MG63 (cell line): ENCODE data around the gene BIRC3. TPM values are rescaled to one million over a fixed set of nuclear protein-coding genes. Genes with fewer than 3 reads are reported as not detected.

Experiments
- DNase-seq: peaks from one replicate; pipeline ENCODE4 v3.0.0-alpha.2; 2020
- H3K27me3 ChIP-seq: fragments of 250-450 bp; sonication (Bioruptor Pico); 2 replicates; pipeline ENCODE4 v1.5.1; 2020; ENCODE audit warnings: mild to moderate bottlenecking, moderate library complexity
- H3K36me3 ChIP-seq: fragments of 250-450 bp; sonication (Bioruptor Pico); 2 replicates; pipeline ENCODE4 v1.5.1; 2020; ENCODE audit warnings: mild to moderate bottlenecking, moderate library complexity
- H3K4me3 ChIP-seq: fragments of 250-450 bp; sonication (Bioruptor Pico); 2 replicates; pipeline ENCODE4 v1.5.1; 2020; ENCODE audit warnings: mild to moderate bottlenecking, moderate library complexity
- H3K9me3 ChIP-seq: fragments of 250-450 bp; sonication (Bioruptor Pico); 2 replicates; pipeline ENCODE4 v1.5.1; 2020; ENCODE audit warnings: mild to moderate bottlenecking, moderate library complexity
- total RNA-seq: library from RNA; depleted of rRNA; stranded (reverse); fragments of >200 nt; shearing (Covaris generic); gene quantifications from 2 replicates; pipeline ENCODE4 v1.2.3, GENCODE V29; 2014; ENCODE audit warnings: low replicate concordance; rRNA removed

Gene BIRC3
- total RNA-seq, 1 experiment from 2014 or later = 0.59 TPM

DNA sequence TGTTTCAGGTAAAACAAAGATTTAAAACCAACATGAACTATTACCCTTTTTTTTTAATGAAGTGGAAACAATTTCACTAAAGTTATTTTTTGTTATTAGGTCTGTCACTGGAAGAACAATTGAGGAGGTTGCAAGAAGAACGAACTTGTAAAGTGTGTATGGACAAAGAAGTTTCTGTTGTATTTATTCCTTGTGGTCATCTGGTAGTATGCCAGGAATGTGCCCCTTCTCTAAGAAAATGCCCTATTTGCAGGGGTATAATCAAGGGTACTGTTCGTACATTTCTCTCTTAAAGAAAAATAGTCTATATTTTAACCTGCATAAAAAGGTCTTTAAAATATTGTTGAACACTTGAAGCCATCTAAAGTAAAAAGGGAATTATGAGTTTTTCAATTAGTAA is 60.6 kb downstream of the BIRC3 start:
- Histone ChIP-seq H3K27me3 (no peaks in the 10 kb centered on the region), H3K36me3 (peaks cover 39% of the 10 kb centered on the region), H3K9me3 (no peaks in the 10 kb centered on the region), H3K4me3 (no peak overlapping the region)
- DNase-seq = no peak

DNA sequence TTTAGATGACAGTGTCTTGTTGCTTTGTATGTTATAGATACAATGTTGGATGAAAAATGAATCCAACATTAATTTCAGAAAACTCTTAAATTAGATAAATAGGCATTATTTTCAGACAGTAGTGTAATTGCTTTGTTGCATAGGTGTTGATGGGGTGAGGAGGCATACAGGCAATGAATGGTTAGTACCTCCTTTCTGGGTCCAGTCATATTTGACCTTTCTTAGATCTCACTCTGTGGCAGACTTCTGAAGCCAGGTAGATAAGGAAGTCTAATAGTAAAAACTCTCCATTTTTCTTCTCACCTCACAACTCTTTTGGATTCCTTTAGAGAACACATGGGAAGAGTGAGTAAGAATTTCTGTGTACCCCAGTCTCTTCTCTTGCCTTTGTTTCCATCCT is 61.5 kb downstream of the BIRC3 start:
- DNase-seq = no peak
- H3K27me3 ChIP-seq = no peaks in the 10 kb centered on the region
- peaks cover 38% of the 10 kb centered on the region for H3K36me3 ChIP-seq
- H3K9me3 ChIP-seq = no peaks in the 10 kb centered on the region
- no peak overlapping the region for H3K4me3 ChIP-seq

DNA sequence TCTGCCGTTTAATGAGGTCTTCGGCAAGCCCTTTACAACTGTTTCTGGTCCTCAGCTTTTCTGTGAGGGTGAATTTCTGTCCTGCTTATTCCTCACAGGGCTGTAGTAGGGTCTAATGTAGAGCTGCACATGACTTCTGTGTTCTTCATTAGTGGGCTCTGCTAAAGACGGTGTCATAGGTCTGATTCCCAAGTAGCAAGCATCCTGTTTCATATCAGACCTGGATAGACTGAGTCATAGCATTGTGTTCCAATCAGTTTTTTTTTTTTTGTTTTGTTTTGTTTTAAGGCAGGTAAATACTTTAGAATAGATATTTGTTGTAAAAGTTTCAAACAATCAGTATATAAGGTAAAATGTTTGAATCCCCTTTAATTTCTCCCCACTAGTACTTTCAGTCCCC is 65.1 kb downstream of the BIRC3 start:
- no peak for DNase-seq
- Histone ChIP-seq H3K4me3 (no peak overlapping the region), H3K36me3 (peaks cover 37% of the 10 kb centered on the region), H3K9me3 (no peaks in the 10 kb centered on the region), H3K27me3 (no peaks in the 10 kb centered on the region)

DNA sequence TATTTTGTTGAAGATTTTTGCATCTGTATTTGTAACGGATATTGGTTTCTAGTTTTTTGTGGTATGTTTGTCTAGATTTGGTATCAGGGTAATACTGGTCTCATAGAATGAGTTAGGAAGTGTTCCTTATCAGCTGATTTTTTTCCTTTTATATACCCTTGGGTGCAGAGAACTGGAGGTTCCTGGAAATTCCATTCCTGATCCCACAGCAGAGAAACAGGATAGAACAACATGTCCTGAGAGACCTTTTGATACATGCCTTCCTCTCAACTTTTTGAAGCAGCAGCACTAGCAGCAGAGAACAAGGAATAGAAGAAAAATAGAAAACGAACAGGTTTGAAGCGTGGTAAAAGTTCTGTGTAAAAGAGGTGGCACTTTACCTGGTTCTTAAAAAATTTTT is 66.6 kb downstream of the BIRC3 start:
- H3K36me3 ChIP-seq = peaks cover 28% of the 10 kb centered on the region

DNA sequence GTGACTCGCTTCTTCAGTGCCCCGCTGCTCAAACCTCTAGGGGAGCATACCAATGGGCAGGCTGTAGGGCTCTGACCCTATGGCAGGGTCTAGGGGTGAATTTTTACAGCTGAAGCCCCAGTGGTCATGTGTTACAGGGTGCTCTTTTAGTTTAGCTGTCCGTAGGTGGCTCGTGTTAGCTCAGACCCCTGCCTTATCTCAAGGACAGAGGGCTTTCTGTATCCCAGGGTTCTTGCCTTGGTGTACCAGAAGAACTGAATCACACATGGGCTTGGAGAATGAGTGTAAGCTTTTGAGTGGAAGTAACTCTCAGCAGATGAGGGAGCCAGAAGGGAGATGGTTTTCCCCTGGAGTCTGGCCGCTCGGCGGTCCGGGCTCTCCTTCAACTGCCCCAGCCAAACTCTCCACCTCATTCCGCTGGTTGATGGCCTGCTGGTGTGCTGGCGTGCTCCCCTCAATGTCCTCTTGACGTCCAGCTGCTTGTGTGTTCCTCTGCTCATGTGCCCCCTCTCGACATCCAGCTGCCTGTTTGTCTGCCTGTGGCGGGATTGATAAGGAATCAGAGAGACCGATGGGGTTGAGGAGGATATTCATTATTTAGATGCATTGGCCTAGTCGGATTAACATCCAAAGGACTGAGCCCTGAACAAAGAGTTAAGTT is 67.3 kb downstream of the BIRC3 start:
- DNase-seq = no peak
- H3K4me3 ChIP-seq = no peak overlapping the region
- H3K36me3 ChIP-seq = peaks cover 27% of the 10 kb centered on the region
- no peaks in the 10 kb centered on the region for H3K27me3 ChIP-seq
- H3K9me3 ChIP-seq = no peaks in the 10 kb centered on the region

More for the DNA sequence above, 66.6 kb downstream of the BIRC3 start:
- Histone ChIP-seq H3K4me3 (no peak overlapping the region), H3K27me3 (no peaks in the 10 kb centered on the region), H3K9me3 (no peaks in the 10 kb centered on the region)
- DNase-seq = no peak

DNA sequence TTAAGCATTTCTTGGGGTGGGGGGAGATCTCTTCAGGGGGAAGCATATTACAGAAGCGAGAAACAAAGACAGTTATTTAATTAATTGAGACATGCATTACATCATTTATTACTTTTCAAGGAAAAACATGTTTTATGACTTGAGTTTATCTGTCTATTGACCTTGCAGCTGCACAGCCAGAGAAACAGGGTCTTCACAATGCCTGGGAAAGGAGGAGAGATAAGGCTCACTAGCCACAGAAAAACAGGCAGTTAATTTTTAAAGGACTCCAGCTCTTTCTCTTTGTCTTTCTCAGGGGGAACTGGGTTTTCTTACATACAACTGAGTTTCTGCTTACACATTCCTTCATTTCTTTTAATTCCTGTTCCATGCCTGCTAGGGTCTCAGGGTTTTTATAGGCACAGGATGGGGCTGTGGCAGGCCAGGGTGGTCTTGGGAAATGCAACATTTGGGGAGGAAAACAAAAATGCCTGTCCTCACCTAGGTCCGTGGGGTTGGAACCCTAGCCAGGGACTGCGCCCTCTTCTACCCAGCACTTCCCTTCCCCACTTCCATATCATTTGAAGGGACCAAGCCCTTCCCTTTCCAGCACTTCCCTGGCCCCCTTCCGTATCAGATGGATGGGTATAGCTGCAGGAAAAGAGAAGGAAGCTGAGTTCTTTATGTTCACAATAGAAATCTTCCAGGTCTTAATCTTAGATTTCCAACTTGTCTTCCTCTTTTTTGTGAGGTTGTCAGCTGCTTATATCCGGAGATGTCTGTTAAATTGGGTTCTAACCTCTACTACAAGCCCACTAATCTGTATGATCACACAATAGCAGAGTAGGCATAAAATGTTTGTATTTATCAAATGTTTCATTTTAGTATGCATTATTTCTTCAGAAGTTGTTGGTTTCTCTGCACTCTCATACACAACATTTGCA is 68.1 kb downstream of the BIRC3 start:
- Histone ChIP-seq H3K36me3 (peaks cover 20% of the 10 kb centered on the region), H3K27me3 (no peaks in the 10 kb centered on the region), H3K9me3 (no peaks in the 10 kb centered on the region), H3K4me3 (no peak overlapping the region)
- DNase-seq = no peak

DNA sequence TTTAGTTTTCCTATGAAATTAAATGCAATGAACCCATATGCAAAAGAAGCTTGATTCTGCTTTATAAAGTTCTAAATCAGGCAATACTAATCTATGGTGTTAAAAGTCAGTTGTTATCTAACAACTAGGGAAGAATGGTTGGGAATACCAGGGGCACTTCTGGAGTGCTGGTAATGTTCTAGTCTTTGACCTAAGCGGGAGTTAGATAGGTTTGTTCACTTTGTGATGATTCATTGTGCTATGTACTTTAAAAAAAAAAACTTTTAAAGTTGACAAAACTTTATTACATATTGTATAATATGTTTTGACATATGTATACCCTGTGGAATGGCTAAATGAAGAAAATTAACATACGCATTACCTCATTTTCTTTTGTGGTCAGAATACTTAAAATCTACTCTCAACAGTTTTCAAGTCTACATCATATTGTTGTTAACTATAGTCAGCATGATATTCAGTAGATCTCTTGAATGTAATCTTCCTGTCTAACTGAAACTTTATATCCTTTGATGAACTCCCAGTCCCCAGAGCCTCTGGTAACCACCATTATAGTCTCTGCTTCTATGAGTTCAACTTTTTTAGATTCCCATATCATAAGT is 69.0 kb downstream of the BIRC3 start:
- H3K9me3 ChIP-seq = no peaks in the 10 kb centered on the region
- no peaks in the 10 kb centered on the region for H3K27me3 ChIP-seq
- H3K4me3 ChIP-seq = no peak overlapping the region
- DNase-seq = no peak
- peaks cover 22% of the 10 kb centered on the region for H3K36me3 ChIP-seq

DNA sequence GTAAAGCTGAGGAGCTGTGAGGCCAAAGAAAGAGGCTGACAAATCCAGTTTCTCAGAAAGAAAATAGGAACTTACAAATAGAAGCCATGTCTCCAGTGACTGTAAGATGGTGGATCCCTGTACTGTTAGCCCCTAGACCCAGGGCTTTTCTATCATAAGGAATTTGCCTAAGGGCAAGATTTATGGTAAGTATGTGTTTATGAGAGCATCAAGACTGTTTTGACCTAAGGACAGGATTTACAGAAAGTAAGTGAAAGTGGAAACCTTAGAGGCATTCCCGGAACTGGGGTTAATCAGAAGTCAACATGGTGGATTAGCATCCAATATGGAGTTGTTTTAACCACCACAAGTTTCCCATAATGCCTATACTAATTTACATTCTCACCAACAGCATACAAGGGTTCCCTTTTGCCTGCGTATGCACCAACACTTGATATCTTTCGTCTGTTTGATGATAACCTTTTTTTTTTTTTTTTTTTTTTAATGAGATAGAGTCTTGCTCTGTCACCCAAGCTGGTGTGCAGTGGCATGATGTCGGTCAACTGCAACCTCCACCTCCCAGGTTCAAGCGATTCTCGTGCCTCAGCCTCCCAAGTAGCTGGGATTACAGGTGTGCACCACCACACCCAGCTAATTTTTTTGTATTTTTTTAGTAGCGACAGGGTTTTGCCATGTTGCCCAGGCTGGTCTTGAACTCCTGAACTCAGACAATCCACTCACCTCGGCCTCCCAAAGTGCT is 69.9 kb downstream of the BIRC3 start:
- H3K9me3 ChIP-seq = no peaks in the 10 kb centered on the region
- H3K36me3 ChIP-seq = peaks cover 22% of the 10 kb centered on the region
- H3K27me3 ChIP-seq = no peaks in the 10 kb centered on the region
- H3K4me3 ChIP-seq = no peak overlapping the region
- DNase-seq = no peak

Other genes starting within 250 kb of the BIRC3 start
- gene YAP1, start 207.0 kb upstream of the BIRC3 start, total RNA-seq = 19.3 and 28.6 TPM in 2 replicates
- 35.5 and 130 TPM in 2 replicates for gene BIRC2, start 29.7 kb downstream of the BIRC3 start, total RNA-seq
- gene TMEM123, start 135.3 kb downstream of the BIRC3 start, total RNA-seq = 70.8 and 112 TPM in 2 replicates
- not detected in 2 replicates for gene MMP7, start 213.3 kb downstream of the BIRC3 start, total RNA-seq